ENCODE results near the gene PPP6R2. TPM values are rescaled to one million over a fixed set of nuclear protein-coding genes. Genes with fewer than 3 reads are reported as not detected.

Gene PPP6R2
- total RNA-seq, 1 experiment from 2014 or later = 42.6 TPM

DNA sequence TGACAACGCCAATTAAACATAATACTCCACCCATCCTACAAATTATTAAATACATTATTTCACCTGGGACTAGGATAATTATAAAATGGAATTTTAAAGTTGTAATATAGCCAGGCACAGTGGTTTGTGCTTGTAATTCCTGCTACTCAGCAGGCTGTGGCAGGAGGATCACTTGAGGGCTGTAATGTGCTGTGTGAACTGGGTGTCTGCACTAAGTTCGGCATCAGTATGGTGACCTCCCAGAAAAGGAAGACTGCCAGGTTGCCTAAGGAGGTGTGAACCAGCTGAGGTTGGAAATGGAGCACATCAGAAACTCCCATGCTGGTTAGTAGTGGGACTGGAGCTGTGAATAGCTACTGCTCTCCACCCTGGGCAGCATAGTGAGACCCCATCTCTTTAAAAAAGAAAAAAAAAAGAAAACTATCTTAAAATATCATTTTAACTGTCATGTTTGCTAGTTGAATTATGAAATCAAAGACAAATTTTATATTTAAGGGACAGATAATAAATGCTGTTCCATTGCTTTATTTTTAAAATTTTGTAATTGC lies 28.0 kb downstream of the PPP6R2 start:
- no peak overlapping the region for H2AFZ ChIP-seq (ENCODE audit: low read length)
- H4K20me1 ChIP-seq (ENCODE audit: control insufficient read depth, insufficient read depth, insufficient read length) = no peaks in the 10 kb centered on the region
- no peak overlapping the region for H2AK5ac ChIP-seq (ENCODE audit: insufficient read length, low read length)
- H3K23me2 ChIP-seq (ENCODE audit: insufficient read length, low read depth, low read length, poor library complexity, severe bottlenecking) = no peaks in the 10 kb centered on the region
- peaks cover 20 to 47% (median 36%) of the 10 kb centered on the region in 3 experiments; a peak in 6 of 7 replicates for H3K36me3 Mint-ChIP-seq (ENCODE audit: insufficient read depth in 1 of 3, low read depth in 3 of 3)
- no peak overlapping the region for H3K9ac ChIP-seq (ENCODE audit: extremely low read depth, insufficient read length, low read length)
- H3K4me2 ChIP-seq (ENCODE audit: insufficient read depth, insufficient read length, low read length) = no peak overlapping the region
- H3K9me3 Mint-ChIP-seq = no peaks in the 10 kb centered on the region
- H3K4ac ChIP-seq (ENCODE audit: low read depth, low read length) = no peak overlapping the region
- no peak overlapping the region; a peak in 1 of 7 replicates for H3K27ac Mint-ChIP-seq
- no peak overlapping the region for H3K27ac ChIP-seq (ENCODE audit: insufficient read length, low read depth, low read length)
- no peak for TF ChIP-seq CTCF (conservative IDR thresholded peaks at IDR 0.05)
- H4K8ac ChIP-seq (replicated peaks; ENCODE audit: insufficient read length, low read depth, low read length) = no peak overlapping the region
- WGBS (ENCODE audit: extremely low coverage, insufficient read length, low lambda C conversion rate) = 100% methylated on average over 1 of the region's 2 CpGs
- no peak overlapping the region for H4K91ac ChIP-seq (ENCODE audit: insufficient read length, low read depth, low read length)
- no peak overlapping the region for H3K56ac ChIP-seq (ENCODE audit: insufficient read length, low read depth, low read length)
- H3K27me3 ChIP-seq (ENCODE audit: insufficient read depth, low read length) = no peaks in the 10 kb centered on the region
- no peaks in the 10 kb centered on the region for H3K4me1 Mint-ChIP-seq
- no peak overlapping the region for H3K18ac ChIP-seq (ENCODE audit: insufficient read length, low read depth, low read length)
- no peak overlapping the region for H2BK5ac ChIP-seq (ENCODE audit: insufficient read length, low read length)
- no peak overlapping the region for H3K4me3 Mint-ChIP-seq
- H2BK20ac ChIP-seq (ENCODE audit: low read depth, low read length, poor library complexity, severe bottlenecking) = no peak overlapping the region
- H3K14ac ChIP-seq (ENCODE audit: insufficient read depth, low read length) = no peak overlapping the region
- no peak overlapping the region for H3T11ph ChIP-seq (ENCODE audit: low read length)
- H3K79me1 ChIP-seq (ENCODE audit: insufficient read depth, low read depth, low read length, poor library complexity, severe bottlenecking) = peaks cover 3% of the 10 kb centered on the region
- no peak for DNase-seq
- no peak overlapping the region for H2BK15ac ChIP-seq (ENCODE audit: low read depth, low read length)
- H3K79me2 ChIP-seq (ENCODE audit: insufficient read depth, low read length) = no peaks in the 10 kb centered on the region
- H2BK120ac ChIP-seq (ENCODE audit: low read depth, low read length, poor library complexity, severe bottlenecking) = no peak overlapping the region
- no peaks in the 10 kb centered on the region for H3K27me3 Mint-ChIP-seq (ENCODE audit: low read depth)
- H3K4me1 ChIP-seq (ENCODE audit: insufficient read depth, low read length) = no peaks in the 10 kb centered on the region
- no peaks in the 10 kb centered on the region for H3K9me3 ChIP-seq (ENCODE audit: control insufficient read depth, low read depth, low read length)
- H4K5ac ChIP-seq (ENCODE audit: insufficient read length, low read depth, low read length) = no peak overlapping the region
- H2BK12ac ChIP-seq (ENCODE audit: insufficient read length, low read depth, low read length) = no peak overlapping the region
- no peak overlapping the region for H3K23ac ChIP-seq (ENCODE audit: insufficient read length, low read depth, low read length)

Measured in H9 (cell line).